ENCODE data around the gene GPSM1.

Gene GPSM1

GRCh38 chr9:136291306-136292025, 35.9 kb upstream of the GPSM1 start:
- no peak for DNase-seq (ENCODE audit: low read depth)

GRCh38 chr9:136292026-136292538, 35.3 kb upstream of the GPSM1 start:
- no peak for DNase-seq (ENCODE audit: low read depth)

GRCh38 chr9:136292591-136293448, 34.5 kb upstream of the GPSM1 start:
- no peak for DNase-seq (ENCODE audit: low read depth)

GRCh38 chr9:136293476-136294077, 33.8 kb upstream of the GPSM1 start:
- DNase-seq (ENCODE audit: low read depth), result no peak

- DNase-seq (ENCODE audit: low read depth), result no peak
These were observed 32.9 kb upstream of the GPSM1 start for GRCh38 chr9:136294437-136294836.

GRCh38 chr9:136295055-136295454, 32.3 kb upstream of the GPSM1 start:
- DNase-seq (ENCODE audit: low read depth), result no peak

- DNase-seq (ENCODE audit: low read depth), result no peak
These were observed 31.6 kb upstream of the GPSM1 start for GRCh38 chr9:136295542-136296433.

- no peak for DNase-seq (ENCODE audit: low read depth)
These were observed 30.8 kb upstream of the GPSM1 start for GRCh38 chr9:136296434-136297015.

- no peak for DNase-seq (ENCODE audit: low read depth)
These were observed 30.2 kb upstream of the GPSM1 start for GRCh38 chr9:136297016-136297691.

GRCh38 chr9:136297766-136298735, 29.3 kb upstream of the GPSM1 start:
- no peak for DNase-seq (ENCODE audit: low read depth)

GRCh38 chr9:136299116-136299515, 28.2 kb upstream of the GPSM1 start:
- no peak for DNase-seq (ENCODE audit: low read depth)

- no peak for DNase-seq (ENCODE audit: low read depth)
These were observed 27.8 kb upstream of the GPSM1 start for GRCh38 chr9:136299541-136299940.

GRCh38 chr9:136300016-136300545, 27.3 kb upstream of the GPSM1 start:
- no peak for DNase-seq (ENCODE audit: low read depth)

GRCh38 chr9:136300866-136301265, 26.5 kb upstream of the GPSM1 start:
- no peak for DNase-seq (ENCODE audit: low read depth)

- no peak for DNase-seq (ENCODE audit: low read depth)
These were observed 24.8 kb upstream of the GPSM1 start for GRCh38 chr9:136302527-136302926.

- DNase-seq (ENCODE audit: low read depth), result no peak
These were observed 24.1 kb upstream of the GPSM1 start for GRCh38 chr9:136303066-136303824.

- no peak for DNase-seq (ENCODE audit: low read depth)
These were observed 23.4 kb upstream of the GPSM1 start, which contains the start of gene CCDC187 for GRCh38 chr9:136303825-136304416. Gene CCDC187, minus strand, starts transcription at chr9:136304094. Its CDS starts 264 bp downstream, at chr9:136303830.

GRCh38 chr9:136304456-136304855, 22.9 kb upstream of the GPSM1 start:
- no peak for DNase-seq (ENCODE audit: low read depth)

Measured in CMK (cell line).